Esophagus muscularis mucosa (tissue), 4 donors: ENCODE data around the gene MPST.

Experiments
- EP300 ChIP-seq: sonication (generic); formaldehyde crosslinking; IDR thresholded peaks from one replicate; pipeline ENCODE4 v1.6.1; 2017; ENCODE audit warnings: antibody characterized with exemption
- POLR2AphosphoS5 ChIP-seq, 2 donors: sonication (generic); formaldehyde crosslinking; IDR thresholded peaks; one replicate each; pipeline ENCODE4 v1.6.1; 2017; ENCODE audit warnings: antibody characterized with exemption in 2 of 2
- TF ChIP-seq, protein P1 (sequence below), 3 experiments: fragments of 200-600 bp in 2 of 3; fragments of 450-650 bp in 1 of 3; sonication (generic) in 2 of 3; IDR thresholded peaks; one replicate each; pipeline ENCODE4 v1.5.1; 2017 to 2019; ENCODE audit warnings: antibody characterized with exemption in 3 of 3, mild to moderate bottlenecking in 2 of 3, moderate library complexity in 1 of 3

DNA sequence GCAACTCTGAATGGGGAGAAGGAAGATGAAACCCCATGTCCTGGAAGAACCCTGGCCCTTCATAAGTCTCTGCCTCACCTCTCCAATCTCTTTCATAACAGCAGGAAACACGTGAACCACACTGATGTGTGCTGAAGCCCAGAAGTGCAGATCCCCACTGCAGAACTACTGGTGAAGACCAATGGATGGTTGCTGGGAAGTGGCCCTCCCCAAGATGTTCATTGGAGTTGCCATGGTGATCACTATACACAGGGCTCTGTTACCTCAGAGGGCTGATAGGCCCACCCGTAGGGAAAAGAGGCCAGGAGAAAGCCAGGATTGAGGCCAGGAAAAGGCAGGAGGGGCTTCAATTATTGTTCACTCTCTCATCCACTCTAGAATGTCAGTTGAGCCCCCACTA, 11.9 kb upstream of the MPST start:
- TF ChIP-seq, protein P1, sequence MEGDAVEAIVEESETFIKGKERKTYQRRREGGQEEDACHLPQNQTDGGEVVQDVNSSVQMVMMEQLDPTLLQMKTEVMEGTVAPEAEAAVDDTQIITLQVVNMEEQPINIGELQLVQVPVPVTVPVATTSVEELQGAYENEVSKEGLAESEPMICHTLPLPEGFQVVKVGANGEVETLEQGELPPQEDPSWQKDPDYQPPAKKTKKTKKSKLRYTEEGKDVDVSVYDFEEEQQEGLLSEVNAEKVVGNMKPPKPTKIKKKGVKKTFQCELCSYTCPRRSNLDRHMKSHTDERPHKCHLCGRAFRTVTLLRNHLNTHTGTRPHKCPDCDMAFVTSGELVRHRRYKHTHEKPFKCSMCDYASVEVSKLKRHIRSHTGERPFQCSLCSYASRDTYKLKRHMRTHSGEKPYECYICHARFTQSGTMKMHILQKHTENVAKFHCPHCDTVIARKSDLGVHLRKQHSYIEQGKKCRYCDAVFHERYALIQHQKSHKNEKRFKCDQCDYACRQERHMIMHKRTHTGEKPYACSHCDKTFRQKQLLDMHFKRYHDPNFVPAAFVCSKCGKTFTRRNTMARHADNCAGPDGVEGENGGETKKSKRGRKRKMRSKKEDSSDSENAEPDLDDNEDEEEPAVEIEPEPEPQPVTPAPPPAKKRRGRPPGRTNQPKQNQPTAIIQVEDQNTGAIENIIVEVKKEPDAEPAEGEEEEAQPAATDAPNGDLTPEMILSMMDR (IDR thresholded peaks at IDR 0.05): no peak
- no peak for TF ChIP-seq POLR2AphosphoS5 (IDR thresholded peaks at IDR 0.05)
- no peak for TF ChIP-seq EP300
